Measurements from ENCODE around the gene ANKRD34A. TPM values are rescaled to one million over a fixed set of nuclear protein-coding genes. Genes with fewer than 3 reads are reported as not detected.
"Not testable (repeated sequence)": the region's sequence is repeated elsewhere in the genome, so short reads cannot be mapped to it uniquely, and the experiment has no call there.

Gene ANKRD34A
- total RNA-seq, 1 experiment from 2014 or later = 2.0 TPM

GRCh38 chr1:145947551-145947950 lies 16.8 kb downstream of the ANKRD34A start:
- DNase-seq (ENCODE audit: low read depth) = no peak

- no peak for DNase-seq (ENCODE audit: low read depth)
These were observed 17.8 kb downstream of the ANKRD34A start for GRCh38 chr1:145946477-145946986.

- no peak for DNase-seq (ENCODE audit: low read depth)
These were observed 19.8 kb downstream of the ANKRD34A start for GRCh38 chr1:145944532-145944931.

GRCh38 chr1:145942871-145943270 lies 21.5 kb downstream of the ANKRD34A start:
- no peak for DNase-seq (ENCODE audit: low read depth)

GRCh38 chr1:145942405-145942804 lies 22.0 kb downstream of the ANKRD34A start:
- no peak for DNase-seq (ENCODE audit: low read depth)

- DNase-seq (ENCODE audit: low read depth) = no peak
These were observed 26.9 kb downstream of the ANKRD34A start for GRCh38 chr1:145937436-145937835.

GRCh38 chr1:145936247-145936646 lies 28.1 kb downstream of the ANKRD34A start:
- no peak for DNase-seq (ENCODE audit: low read depth)

GRCh38 chr1:145935708-145936107 lies 28.7 kb downstream of the ANKRD34A start:
- no peak for DNase-seq (ENCODE audit: low read depth)

- DNase-seq (ENCODE audit: low read depth) = not testable (repeated sequence)
These were observed 31.8 kb downstream of the ANKRD34A start for GRCh38 chr1:145932522-145933009.

GRCh38 chr1:145927916-145928643 lies 36.3 kb downstream of the ANKRD34A start:
- no peak for DNase-seq (ENCODE audit: low read depth)

- DNase-seq (ENCODE audit: low read depth) = peak; percentile 97
These were observed 37.1 kb downstream of the ANKRD34A start, which contains the start of gene RBM8A for GRCh38 chr1:145927063-145927886. Gene RBM8A, minus strand, starts transcription at chr1:145927484. Its CDS starts 58 bp downstream, at chr1:145927426.

GRCh38 chr1:145926686-145927062 lies 37.7 kb downstream of the ANKRD34A start:
- DNase-seq (ENCODE audit: low read depth) = no peak

- no peak for DNase-seq (ENCODE audit: low read depth)
These were observed 42.1 kb downstream of the ANKRD34A start for GRCh38 chr1:145922266-145922665.

GRCh38 chr1:145920297-145920696 lies 44.1 kb downstream of the ANKRD34A start:
- DNase-seq (ENCODE audit: low read depth) = not testable (repeated sequence)

GRCh38 chr1:145918992-145919939 lies 45.1 kb downstream of the ANKRD34A start:
- peak; percentile 55 for DNase-seq (ENCODE audit: low read depth)

- DNase-seq (ENCODE audit: low read depth) = peak; percentile 80
These were observed 46.0 kb downstream of the ANKRD34A start, which contains the start of gene PEX11B for GRCh38 chr1:145918144-145918991. Gene PEX11B, minus strand, starts transcription at chr1:145918717. Its CDS starts 29 bp downstream, at chr1:145918688.

GRCh38 chr1:145917595-145917994 lies 46.8 kb downstream of the ANKRD34A start:
- DNase-seq (ENCODE audit: low read depth) = no peak

GRCh38 chr1:145916745-145917144 lies 47.6 kb downstream of the ANKRD34A start:
- DNase-seq (ENCODE audit: low read depth) = no peak

GRCh38 chr1:145912128-145912641 lies 52.2 kb downstream of the ANKRD34A start:
- DNase-seq (ENCODE audit: low read depth) = no peak

All from RPMI7951 (cell line).